Tibial nerve (tissue), 4 donors: ENCODE measurements around the gene WBP1.

Experiments used
- EP300 ChIP-seq, 2 donors: sonication (generic); formaldehyde crosslinking; IDR thresholded peaks; one replicate each; pipeline ENCODE4 v1.6.1; 2017; ENCODE audit warnings: antibody characterized with exemption in 2 of 2, mild to moderate bottlenecking in 1 of 2
- POLR2A ChIP-seq, 2 donors: fragments of 450-650 bp; IDR thresholded peaks; one replicate each; pipeline ENCODE4 v1.6.1; 2017; ENCODE audit warnings: antibody characterized with exemption in 2 of 2, mild to moderate bottlenecking in 2 of 2, moderate library complexity in 2 of 2
- TF ChIP-seq, protein P1 (sequence below), 5 experiments: fragments of 200-600 bp in 3 of 5; fragments of 450-650 bp in 2 of 5; sonication (generic) in 3 of 5; IDR thresholded peaks; one replicate each; pipeline ENCODE4 v1.5.1; 2016 to 2019; ENCODE audit warnings: antibody characterized with exemption in 5 of 5, mild to moderate bottlenecking in 3 of 5, moderate library complexity in 2 of 5

DNA sequence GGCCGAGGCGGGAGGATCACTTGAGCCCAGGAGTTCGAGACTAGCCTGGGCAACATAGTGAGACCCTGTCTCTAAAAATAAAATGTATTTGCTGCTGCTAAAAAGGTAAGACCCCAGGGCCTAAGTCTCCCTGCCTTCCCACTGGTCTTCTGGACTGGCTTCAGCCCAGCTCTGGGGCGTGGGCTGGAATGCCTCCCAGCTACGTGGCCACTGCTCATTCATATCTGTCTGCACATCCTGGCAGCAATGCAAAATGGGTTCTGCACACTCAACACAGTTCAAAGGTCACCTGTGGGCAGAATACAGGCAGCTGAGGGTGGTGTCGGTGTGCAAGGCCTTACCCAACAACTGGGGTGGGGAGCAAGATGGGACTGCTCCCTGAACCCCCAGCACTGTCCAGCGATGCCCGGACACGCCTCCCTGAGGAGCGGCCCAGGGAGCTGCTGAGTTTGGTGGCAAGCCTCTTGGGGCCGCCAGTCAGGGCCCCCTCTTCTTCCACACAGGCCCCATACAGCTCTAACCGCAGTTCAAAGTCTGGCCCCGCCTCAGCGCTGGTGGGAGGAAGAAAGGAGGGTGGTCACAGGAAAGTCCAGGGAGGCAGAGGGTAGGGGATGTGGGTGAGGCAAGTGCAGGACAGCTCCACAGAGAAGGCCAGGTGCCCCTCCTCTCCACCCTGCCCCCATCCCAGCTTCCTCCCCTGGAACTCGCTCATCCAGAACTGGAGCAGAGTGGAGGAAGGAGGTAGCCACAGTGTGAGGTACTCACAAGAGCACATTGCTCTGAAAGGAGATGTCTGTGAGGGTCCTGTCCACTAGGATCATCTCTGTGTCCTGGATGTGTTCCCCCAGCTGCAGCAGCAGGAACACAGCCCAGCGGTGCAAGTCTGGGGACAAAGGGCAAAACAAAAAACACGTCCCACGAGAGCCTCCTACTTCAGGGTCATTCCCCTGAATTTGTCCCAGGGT is 28.5 kb upstream of the WBP1 start:
- TF ChIP-seq, protein P1, sequence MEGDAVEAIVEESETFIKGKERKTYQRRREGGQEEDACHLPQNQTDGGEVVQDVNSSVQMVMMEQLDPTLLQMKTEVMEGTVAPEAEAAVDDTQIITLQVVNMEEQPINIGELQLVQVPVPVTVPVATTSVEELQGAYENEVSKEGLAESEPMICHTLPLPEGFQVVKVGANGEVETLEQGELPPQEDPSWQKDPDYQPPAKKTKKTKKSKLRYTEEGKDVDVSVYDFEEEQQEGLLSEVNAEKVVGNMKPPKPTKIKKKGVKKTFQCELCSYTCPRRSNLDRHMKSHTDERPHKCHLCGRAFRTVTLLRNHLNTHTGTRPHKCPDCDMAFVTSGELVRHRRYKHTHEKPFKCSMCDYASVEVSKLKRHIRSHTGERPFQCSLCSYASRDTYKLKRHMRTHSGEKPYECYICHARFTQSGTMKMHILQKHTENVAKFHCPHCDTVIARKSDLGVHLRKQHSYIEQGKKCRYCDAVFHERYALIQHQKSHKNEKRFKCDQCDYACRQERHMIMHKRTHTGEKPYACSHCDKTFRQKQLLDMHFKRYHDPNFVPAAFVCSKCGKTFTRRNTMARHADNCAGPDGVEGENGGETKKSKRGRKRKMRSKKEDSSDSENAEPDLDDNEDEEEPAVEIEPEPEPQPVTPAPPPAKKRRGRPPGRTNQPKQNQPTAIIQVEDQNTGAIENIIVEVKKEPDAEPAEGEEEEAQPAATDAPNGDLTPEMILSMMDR (IDR thresholded peaks at IDR 0.05): no peak
- no peak for TF ChIP-seq POLR2A (IDR thresholded peaks at IDR 0.05)
- TF ChIP-seq EP300 (IDR thresholded peaks at IDR 0.05): no peak
